GM18499 (cell line): ENCODE data around the gene LTN1.
"Not testable (repeated sequence)": the region's sequence is repeated elsewhere in the genome, so short reads cannot be mapped to it uniquely, and the experiment has no call there.

Source experiments
- ATAC-seq: cut with Tn5 transposase; IDR thresholded peaks from one replicate; pipeline ENCODE4 v1.9.1; 2021; ENCODE audit warnings: moderate number of reproducible peaks; ENCODE audit not compliant: insufficient read depth, unreplicated experiment

The LTN1 gene

DNA sequence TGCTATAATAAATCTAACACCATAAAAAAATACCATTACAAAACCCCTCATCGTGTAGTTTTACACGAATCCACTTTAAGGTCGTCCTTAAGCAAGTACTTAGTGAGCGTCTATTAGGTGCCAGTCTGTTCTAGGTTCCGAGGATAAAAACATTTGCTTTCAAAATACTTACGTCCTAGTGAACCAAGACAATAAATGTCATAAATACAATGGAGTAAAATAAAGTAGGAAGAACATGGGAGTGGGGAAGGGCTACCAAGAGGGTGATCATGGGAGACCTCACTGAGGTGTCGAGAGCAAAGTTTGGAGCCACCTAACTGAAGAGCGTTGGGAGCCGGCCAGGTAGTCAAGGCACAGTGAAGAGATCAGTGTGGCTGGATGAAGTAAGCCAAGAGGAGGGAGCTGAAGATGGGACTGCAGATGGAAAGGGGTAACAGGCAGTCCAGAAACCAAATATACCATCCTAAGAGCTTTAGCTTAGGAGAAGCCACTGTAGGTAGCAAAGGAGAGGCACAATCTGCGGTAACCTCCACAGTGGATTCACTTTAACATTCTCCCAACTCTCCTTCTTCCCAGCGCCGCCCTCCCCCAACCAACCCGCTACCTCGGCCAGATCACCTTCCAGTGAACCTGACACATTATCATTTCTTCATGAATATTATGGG, 684 bp downstream of the LTN1 start:
- no peak for ATAC-seq

GRCh38 chr21:28988146-28988545, 4.5 kb downstream of the LTN1 start:
- ATAC-seq: not testable (repeated sequence)

DNA sequence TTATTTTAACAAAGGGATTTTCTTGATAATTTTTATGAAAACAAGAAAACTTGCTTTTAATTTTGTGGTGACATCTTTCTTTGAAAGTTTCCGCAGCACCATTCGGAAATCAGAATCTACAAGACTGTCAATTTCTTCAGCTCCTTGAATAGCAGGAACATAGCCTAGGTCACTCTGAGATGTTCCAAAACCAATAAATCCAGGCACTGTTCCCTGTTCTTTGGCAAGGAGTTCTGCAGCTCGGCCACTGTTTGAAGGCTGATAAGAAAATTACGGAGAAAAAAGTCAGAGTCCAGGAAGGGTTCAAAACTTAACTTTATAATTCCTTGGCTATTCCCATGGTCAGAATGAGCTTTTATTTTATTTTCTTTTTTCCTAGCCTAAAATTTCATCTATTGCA, 6.0 kb downstream of the LTN1 start:
- ATAC-seq: no peak

DNA sequence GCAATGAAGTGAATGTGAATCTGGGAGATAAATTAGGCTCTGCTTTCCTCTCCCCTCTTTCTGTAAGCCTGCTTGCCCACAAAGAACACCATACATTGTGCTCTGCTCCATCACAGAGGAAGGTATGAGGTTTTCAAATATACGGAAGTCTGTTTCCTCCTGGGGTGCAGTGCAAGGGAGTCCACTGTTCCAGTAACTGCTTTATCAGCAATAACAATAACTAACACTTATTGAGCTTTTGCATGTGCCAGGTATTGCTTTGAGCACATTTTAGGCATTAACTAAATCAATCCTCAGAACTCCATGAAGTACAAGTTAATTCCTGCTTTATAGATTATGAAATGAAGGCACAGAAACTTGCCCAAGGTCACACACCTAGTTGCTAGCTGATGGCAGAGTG, 10.0 kb downstream of the LTN1 start:
- no peak for ATAC-seq

GRCh38 chr21:28979092-28979491, 13.6 kb downstream of the LTN1 start:
- no peak for ATAC-seq

GRCh38 chr21:28975397-28975796, 17.3 kb downstream of the LTN1 start:
- no peak for ATAC-seq

DNA sequence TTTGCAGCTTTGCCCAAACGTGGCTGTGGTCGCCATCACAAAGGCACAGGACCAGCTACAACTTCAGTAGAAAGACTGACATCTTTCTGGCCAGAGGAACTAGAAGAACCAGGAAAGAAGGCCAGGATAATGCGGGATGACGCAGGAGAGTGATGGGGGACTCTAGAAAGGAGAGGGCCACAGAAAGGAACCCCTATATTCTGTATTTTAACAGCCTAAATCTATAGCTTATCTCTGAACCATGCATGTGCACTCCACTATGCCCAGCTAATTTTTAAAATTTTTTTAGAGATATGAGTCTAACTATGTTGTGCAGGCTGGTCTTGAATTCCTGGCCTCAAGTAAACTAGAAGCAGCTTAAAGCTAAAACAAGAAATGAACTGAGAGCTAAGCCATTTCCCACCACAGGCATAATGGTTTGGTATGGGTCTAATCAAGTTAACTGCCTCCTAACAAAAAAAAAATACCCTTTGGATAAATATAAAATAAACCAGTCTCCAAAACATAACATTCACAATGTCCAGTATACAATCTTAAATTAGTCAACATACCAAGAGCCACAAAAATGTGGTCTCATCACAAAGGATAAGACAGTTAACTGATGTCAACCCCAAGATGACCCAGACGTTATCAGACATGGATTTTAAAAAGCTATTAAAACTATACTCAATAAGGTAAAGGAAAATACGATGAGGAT, 18.0 kb downstream of the LTN1 start:
- ATAC-seq: no peak

- no peak for ATAC-seq
Observed at GRCh38 chr21:28972398-28972797, 20.3 kb downstream of the LTN1 start.

- no peak for ATAC-seq
Observed at GRCh38 chr21:28971171-28971570, 21.5 kb downstream of the LTN1 start.

DNA sequence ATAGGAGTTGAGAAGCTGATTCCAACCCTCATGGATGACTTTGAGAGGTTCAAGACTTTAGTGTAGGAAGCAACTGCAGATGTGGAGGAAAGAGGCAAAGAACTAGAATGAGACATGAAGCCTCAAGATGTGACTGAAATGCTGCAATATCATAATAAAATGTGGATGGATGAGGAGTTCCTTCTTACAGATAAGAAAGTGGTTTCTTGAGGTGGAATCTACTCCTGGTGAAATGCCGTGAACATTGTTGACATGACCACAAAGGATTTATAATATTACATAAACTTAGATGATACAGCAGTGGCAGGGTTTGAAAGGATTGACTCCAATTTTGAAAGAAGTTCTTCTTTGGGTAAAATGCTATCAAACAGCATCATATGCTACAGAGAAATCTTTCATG, 28.8 kb downstream of the LTN1 start:
- ATAC-seq: no peak

- no peak for ATAC-seq
Observed at GRCh38 chr21:28962465-28962864, 30.2 kb downstream of the LTN1 start.

DNA sequence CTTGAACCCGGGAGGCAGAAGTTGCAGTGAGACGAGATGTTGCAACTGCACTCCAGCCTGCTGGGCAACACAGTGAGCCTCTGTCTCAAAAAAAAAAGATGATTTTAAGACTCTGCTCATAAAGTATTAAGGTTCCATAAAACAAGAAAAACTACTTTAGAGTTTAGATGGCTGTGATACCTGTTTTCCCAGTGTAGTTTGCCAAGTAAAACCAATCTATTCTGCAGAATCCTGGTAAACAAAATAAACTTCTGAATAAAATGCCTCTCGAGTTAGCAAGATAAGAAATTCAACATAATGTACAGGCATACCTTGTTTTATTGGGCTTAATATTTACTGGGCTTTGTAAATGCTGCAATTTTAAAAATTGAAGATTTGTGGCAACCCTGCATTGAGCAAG, 30.8 kb downstream of the LTN1 start:
- ATAC-seq: no peak

- ATAC-seq: no peak
Observed at GRCh38 chr21:28960245-28960644, 32.4 kb downstream of the LTN1 start.

DNA sequence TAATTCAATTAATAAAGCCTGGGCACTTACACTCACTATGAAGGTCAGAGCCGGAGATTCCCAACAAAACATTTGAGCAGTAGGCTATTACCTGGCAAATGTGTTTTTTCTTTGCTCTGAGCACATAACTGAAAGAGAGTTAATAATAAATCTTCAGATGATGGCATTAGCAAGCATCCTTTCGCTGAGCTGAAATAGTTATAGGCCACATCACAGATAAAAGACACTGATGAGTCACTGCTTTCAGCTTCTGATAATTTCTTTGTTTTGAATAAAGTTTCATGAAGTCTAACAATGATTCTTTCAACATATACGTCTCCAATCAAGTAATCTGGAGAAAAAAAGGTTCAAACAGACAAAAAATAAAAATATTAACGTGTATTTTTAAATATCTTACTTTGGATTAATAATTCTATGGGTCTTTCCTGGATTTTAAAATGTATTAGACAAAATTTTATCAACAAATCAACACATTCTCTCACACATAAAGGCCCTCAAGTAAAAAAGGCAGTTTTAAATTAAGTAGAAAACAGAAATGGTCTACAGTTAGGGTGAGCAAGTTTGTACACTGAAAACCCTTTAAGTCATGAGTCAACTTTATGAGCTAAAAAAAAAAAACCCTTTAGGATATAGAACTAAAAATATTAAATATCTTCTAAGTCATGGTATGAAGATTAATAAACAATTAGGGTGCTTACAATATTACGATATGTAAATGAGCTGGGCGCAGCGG, 33.1 kb downstream of the LTN1 start:
- ATAC-seq: no peak

DNA sequence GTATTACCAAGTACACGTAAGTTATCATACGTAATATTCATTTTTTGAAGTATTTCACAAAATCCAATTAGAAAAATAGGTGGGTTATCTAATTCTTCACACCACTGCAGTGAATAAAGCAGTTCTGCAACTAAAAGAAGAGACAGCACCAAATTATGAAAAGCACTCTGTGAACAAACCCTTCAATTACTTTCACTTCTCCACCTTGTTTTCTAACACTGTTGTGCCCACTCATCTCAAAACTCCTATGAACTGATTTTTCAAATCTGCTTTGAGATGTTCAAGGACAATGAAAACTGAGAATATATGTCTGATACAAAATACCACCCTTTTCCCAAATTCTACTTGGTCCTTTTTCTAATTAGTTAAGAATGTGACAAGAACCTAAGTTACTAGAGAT, 39.4 kb downstream of the LTN1 start:
- ATAC-seq: peak; percentile 81

- no peak for ATAC-seq
Observed at GRCh38 chr21:28952686-28953085, 40.0 kb downstream of the LTN1 start.

DNA sequence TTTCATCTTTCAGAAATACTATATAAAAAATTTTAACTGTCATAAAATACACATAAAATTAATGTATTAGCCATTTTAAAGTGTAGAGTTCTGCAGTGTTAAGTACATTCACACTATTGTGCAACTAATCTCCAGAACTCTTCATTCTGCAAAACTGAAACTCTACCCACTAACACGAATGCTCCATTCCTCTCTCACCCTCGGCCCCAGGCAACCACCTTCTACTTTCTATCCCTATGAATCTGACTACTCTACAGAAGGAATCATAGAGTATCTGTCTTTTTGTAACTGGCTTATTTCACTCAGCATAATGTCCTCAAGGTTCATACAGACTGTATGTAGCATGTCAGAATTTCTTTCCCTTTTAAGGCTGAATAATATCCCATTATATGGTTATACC, 43.4 kb downstream of the LTN1 start:
- no peak for ATAC-seq

- no peak for ATAC-seq
Observed at GRCh38 chr21:28944296-28944695, 48.4 kb downstream of the LTN1 start.

DNA sequence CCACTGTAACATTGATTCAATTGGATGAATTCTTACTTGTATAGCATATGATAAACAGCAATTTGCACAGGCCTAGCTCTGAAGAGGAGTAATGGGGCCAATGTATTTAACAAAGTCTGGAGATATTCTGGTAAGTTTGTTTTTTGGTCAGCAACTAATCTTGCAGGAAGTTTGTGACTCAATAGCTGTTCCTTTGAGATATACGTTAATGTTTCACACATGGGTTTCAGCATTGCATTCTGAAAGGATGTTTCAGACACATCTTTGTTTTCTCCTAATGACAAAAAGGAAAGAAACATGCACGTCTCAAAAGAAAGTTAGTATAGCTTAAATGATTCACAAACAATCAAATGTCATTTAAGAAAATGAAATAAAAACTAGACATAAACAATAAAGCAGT, 49.0 kb downstream of the LTN1 start:
- ATAC-seq: no peak

DNA sequence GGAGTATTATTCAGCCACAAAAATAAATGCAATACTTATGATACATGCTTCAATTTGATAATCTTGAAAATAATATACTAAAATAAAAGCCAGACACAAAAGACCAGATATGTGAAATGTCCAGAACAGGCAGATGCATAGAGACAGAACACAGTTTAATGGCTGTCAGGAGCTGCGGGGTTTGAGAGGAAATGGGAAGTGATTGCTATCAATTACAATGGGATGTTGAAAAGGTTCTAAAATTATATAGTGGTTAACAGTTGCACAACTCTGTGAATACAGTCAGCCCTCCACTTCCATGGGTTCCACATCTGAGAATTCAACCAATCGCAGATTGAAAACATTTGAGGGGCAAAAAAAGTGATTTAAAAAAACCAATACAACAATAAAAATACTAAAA, 54.0 kb downstream of the LTN1 start:
- ATAC-seq: no peak

DNA sequence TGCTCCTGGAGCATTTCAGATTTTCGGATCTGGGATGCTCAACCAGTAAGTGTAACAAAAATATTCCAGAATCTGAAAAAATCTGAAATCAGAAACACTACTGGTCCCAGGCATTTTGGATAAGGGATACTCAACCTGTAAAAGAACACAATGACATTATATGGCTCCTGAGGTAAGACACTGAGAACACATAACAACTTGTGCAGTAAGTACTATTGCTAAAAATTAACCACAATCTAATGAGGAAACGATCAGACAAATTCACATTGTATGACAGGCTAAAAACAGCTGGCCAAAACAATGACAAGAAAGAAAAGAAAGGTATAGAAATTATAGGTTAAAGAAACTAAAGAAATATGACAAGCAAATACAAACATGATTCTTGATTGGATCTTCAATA, 54.9 kb downstream of the LTN1 start:
- no peak for ATAC-seq

DNA sequence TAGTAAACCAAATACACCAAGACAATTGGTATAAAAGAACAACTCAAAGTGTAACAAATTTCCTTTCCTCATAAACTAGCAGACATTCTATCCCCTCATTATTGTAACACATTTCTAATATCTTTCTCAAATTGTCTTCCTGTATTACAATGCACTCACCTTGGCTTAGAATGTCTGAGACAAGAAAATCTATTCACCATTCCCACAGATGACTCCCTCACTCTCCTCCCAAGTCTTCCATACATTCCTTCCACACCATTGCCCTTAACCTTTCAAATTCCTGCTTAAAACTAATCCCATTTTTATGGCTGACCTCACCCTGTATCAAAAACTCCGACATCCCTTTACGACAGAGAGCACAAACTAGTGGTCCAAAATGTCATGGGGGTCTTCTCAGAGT, 56.0 kb downstream of the LTN1 start:
- ATAC-seq: no peak
